ENCODE results near the gene ARID4B. TPM values are rescaled to one million over a fixed set of nuclear protein-coding genes. Genes with fewer than 3 reads are reported as not detected.

Gene ARID4B
- total and polyA plus RNA-seq, 2 of the 13 experiments (the other 11 are each of a cell fraction or from before 2014, with no cell fraction given) = 9.7 to 24.6 TPM

DNA sequence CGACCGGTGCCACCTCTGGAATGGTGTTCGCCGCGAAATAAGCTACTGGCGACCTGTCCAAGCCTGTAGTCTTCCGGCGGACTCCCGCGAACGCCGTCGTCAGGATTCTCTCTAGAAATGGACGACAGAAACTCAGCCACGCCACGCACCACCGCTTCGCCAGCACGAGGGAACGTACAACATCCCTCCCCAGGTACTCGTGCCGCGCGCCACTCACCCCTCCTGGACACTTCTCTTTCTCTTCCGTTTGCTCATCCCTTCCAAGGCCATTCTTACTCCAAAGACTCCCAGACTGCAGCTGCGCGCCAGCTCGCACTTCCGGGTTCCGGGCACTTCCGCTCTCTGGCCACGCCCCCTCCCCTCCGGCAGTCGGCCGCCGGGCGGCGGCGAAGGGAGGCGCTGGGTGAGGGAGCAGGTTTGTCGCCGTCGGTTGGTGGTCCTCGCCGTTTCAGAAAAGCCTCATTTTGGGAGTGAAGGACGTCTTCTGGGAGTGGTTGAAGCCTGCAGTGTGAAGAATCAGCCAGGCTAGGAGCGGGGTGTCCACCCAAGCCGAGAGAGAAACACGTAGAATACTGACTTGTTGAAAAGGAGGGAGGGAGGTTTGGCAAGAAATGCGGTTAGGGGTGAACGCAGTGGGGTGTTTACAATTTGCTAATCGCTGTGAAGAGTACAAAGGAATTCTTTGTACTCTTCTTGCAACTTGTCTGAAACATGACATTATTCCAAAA, 166.9 kb downstream of the ARID4B start, which contains the start of gene RBM34 (continued):
- TF ChIP-seq SALL2 (CRISPR knock-in tag; IDR thresholded peaks at IDR 0.05) (peak; percentile 83; the same call in 1 of the 2 replicates), ZNF775 (CRISPR knock-in tag; IDR thresholded peaks at IDR 0.05; ENCODE audit: borderline replicate concordance) (peak; percentile 64), ZNF543 (CRISPR knock-in tag; IDR thresholded peaks at IDR 0.05) (0 out of 2 replicates have a peak, but pooled peaks have one; percentile 68), FOXO1 (CRISPR knock-in tag; IDR thresholded peaks at IDR 0.05) (peak; percentile 68), MIER2 (CRISPR knock-in tag; IDR thresholded peaks at IDR 0.05) (peak; percentile 39), ZSCAN20 (CRISPR knock-in tag; IDR thresholded peaks at IDR 0.05; ENCODE audit: borderline replicate concordance) (peak; percentile 81; the same call in 1 of the 2 replicates), ZIK1 (CRISPR knock-in tag; IDR thresholded peaks at IDR 0.05; ENCODE audit: borderline replicate concordance, low read depth) (peak; percentile 94), RFX3 (CRISPR knock-in tag; IDR thresholded peaks at IDR 0.05) (no peak), SKI (IDR thresholded peaks at IDR 0.05; ENCODE audit: partially characterized antibody) (peak; percentile 40)
- TF ChIP-seq, protein P1, sequence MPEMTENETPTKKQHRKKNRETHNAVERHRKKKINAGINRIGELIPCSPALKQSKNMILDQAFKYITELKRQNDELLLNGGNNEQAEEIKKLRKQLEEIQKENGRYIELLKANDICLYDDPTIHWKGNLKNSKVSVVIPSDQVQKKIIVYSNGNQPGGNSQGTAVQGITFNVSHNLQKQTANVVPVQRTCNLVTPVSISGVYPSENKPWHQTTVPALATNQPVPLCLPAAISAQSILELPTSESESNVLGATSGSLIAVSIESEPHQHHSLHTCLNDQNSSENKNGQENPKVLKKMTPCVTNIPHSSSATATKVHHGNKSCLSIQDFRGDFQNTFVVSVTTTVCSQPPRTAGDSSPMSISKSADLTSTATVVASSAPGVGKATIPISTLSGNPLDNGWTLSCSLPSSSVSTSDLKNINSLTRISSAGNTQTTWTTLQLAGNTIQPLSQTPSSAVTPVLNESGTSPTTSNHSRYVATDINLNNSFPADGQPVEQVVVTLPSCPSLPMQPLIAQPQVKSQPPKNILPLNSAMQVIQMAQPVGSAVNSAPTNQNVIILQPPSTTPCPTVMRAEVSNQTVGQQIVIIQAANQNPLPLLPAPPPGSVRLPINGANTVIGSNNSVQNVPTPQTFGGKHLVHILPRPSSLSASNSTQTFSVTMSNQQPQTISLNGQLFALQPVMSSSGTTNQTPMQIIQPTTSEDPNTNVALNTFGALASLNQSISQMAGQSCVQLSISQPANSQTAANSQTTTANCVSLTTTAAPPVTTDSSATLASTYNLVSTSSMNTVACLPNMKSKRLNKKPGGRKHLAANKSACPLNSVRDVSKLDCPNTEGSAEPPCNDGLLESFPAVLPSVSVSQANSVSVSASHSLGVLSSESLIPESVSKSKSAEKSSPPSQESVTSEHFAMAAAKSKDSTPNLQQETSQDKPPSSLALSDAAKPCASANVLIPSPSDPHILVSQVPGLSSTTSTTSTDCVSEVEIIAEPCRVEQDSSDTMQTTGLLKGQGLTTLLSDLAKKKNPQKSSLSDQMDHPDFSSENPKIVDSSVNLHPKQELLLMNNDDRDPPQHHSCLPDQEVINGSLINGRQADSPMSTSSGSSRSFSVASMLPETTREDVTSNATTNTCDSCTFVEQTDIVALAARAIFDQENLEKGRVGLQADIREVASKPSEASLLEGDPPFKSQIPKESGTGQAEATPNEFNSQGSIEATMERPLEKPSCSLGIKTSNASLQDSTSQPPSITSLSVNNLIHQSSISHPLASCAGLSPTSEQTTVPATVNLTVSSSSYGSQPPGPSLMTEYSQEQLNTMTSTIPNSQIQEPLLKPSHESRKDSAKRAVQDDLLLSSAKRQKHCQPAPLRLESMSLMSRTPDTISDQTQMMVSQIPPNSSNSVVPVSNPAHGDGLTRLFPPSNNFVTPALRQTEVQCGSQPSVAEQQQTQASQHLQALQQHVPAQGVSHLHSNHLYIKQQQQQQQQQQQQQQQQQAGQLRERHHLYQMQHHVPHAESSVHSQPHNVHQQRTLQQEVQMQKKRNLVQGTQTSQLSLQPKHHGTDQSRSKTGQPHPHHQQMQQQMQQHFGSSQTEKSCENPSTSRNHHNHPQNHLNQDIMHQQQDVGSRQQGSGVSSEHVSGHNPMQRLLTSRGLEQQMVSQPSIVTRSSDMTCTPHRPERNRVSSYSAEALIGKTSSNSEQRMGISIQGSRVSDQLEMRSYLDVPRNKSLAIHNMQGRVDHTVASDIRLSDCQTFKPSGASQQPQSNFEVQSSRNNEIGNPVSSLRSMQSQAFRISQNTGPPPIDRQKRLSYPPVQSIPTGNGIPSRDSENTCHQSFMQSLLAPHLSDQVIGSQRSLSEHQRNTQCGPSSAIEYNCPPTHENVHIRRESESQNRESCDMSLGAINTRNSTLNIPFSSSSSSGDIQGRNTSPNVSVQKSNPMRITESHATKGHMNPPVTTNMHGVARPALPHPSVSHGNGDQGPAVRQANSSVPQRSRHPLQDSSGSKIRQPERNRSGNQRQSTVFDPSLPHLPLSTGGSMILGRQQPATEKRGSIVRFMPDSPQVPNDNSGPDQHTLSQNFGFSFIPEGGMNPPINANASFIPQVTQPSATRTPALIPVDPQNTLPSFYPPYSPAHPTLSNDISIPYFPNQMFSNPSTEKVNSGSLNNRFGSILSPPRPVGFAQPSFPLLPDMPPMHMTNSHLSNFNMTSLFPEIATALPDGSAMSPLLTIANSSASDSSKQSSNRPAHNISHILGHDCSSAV (CRISPR knock-in tag; IDR thresholded peaks at IDR 0.05; ENCODE audit: borderline replicate concordance) = no peak
- TF ChIP-seq, protein P2, sequence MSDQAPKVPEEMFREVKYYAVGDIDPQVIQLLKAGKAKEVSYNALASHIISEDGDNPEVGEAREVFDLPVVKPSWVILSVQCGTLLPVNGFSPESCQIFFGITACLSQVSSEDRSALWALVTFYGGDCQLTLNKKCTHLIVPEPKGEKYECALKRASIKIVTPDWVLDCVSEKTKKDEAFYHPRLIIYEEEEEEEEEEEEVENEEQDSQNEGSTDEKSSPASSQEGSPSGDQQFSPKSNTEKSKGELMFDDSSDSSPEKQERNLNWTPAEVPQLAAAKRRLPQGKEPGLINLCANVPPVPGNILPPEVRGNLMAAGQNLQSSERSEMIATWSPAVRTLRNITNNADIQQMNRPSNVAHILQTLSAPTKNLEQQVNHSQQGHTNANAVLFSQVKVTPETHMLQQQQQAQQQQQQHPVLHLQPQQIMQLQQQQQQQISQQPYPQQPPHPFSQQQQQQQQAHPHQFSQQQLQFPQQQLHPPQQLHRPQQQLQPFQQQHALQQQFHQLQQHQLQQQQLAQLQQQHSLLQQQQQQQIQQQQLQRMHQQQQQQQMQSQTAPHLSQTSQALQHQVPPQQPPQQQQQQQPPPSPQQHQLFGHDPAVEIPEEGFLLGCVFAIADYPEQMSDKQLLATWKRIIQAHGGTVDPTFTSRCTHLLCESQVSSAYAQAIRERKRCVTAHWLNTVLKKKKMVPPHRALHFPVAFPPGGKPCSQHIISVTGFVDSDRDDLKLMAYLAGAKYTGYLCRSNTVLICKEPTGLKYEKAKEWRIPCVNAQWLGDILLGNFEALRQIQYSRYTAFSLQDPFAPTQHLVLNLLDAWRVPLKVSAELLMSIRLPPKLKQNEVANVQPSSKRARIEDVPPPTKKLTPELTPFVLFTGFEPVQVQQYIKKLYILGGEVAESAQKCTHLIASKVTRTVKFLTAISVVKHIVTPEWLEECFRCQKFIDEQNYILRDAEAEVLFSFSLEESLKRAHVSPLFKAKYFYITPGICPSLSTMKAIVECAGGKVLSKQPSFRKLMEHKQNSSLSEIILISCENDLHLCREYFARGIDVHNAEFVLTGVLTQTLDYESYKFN (CRISPR knock-in tag; conservative IDR thresholded peaks at IDR 0.05) = peak; percentile 64; the same call in 1 of the 2 replicates
- TF ChIP-seq, protein P3, sequence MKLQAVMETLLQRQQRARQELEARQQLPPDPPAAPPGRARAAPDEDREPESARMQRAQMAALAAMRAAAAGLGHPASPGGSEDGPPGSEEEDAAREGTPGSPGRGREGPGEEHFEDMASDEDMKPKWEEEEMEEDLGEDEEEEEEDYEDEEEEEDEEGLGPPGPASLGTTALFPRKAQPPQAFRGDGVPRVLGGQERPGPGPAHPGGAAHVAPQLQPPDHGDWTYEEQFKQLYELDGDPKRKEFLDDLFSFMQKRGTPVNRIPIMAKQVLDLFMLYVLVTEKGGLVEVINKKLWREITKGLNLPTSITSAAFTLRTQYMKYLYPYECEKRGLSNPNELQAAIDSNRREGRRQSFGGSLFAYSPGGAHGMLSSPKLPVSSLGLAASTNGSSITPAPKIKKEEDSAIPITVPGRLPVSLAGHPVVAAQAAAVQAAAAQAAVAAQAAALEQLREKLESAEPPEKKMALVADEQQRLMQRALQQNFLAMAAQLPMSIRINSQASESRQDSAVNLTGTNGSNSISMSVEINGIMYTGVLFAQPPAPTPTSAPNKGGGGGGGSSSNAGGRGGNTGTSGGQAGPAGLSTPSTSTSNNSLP (IDR thresholded peaks at IDR 0.05; ENCODE audit: low read depth, low read length) = no peak
- TF ChIP-seq, protein P4, sequence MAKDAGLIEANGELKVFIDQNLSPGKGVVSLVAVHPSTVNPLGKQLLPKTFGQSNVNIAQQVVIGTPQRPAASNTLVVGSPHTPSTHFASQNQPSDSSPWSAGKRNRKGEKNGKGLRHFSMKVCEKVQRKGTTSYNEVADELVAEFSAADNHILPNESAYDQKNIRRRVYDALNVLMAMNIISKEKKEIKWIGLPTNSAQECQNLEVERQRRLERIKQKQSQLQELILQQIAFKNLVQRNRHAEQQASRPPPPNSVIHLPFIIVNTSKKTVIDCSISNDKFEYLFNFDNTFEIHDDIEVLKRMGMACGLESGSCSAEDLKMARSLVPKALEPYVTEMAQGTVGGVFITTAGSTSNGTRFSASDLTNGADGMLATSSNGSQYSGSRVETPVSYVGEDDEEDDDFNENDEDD (CRISPR knock-in tag; IDR thresholded peaks at IDR 0.05; ENCODE audit: borderline replicate concordance) = peak; percentile 92

Measured in HepG2 (cell line).